Cortex of kidney (tissue), 1 donor: ENCODE results near the gene EEF1AKMT2.
"Not testable (repeated sequence)": the region's sequence is repeated elsewhere in the genome, so short reads cannot be mapped to it uniquely, and the experiment has no call there.

Experiments used
- DNase-seq: peaks from one replicate; lab custom pipeline; 2025; lab: John Stamatoyannopoulos, UW

Gene EEF1AKMT2

DNA sequence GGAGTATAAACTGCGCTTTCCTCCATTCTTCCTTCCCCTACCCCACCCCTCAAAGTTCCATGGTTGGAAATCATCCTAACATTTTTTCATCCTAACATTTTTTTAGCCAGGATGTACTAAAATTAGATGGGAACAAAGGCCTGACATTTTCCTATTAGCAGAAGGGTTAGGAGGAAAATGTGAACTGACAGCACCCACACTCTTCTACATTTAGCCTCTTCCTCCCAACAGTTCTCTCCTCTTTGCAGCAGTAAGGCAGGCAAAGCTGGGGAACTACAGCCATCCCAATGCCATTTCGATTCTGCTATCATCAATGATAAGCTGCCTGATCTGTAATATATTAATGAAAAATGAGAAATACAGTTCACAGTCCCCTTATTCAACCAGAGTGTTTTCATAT lies 36.1 kb downstream of the EEF1AKMT2 start:
- no peak for DNase-seq

DNA sequence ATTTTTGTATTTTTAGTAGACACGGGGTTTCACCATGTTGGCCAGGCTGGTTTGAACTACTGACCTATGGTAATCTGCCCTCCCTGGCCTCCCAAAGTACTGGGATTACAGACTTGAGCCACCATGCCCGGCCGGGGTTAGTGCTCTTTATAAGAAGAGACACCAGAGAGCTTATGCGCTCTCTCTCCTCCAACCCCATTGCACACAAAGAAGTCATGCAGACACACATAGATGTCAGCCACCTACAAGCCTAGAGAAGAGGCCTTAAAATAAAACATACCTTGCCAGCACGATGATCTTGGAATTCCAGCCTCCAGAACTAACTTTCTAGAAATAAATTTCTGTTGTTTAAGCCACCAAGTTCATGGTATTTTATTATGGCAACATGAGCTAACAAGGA lies 37.5 kb downstream of the EEF1AKMT2 start:
- no peak for DNase-seq

DNA sequence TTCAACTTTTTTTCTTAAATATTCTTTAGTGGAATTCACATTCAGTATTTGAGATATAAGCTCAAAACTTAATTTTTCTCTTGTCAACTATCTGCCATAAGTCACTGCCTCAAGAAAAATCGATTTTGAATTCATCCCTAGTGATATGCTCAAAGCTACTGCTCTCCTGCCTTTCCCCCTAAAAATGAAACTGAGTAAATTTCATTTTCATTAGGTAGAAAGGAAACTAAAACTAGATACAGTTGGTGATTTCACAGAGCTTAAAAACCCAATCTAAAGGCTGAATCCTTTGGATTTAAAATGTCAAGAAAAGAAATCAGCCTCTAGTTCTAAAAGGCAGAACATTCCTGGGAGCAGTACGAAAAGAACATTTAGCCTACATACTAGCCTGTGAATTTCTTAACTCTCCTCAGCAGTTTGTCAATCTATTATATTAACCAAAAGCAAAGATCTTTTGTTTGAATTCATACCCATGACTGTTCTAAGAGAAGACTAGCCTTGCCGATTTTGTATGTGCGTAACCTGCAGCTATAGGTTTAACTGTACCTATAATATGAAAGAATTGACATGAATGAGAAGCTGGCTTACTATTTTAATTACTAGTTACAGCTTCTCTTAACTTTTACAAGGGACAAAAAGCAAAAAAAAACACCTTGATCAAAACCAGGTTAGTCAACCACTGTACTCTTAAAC lies 42.6 kb downstream of the EEF1AKMT2 start:
- DNase-seq, result no peak

DNA sequence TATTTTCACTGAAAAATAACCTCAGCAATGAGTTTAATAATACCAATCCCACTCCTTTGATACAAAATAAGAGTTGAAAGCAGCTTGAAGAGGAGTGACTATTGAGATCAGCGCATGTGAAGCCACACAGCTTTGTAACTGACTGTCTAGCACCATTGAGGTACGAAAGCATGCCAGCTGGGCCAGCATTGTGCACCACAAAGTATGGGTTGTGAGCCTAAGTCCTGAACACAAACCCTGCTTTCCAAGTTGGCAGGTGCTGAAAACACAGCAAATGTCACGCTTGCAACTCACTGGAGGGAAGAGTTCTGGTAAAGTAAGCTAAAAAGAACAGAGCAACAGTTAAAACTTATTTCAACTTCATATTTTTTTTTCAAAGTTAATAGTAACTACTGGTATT lies 43.5 kb downstream of the EEF1AKMT2 start:
- DNase-seq, result no peak

DNA sequence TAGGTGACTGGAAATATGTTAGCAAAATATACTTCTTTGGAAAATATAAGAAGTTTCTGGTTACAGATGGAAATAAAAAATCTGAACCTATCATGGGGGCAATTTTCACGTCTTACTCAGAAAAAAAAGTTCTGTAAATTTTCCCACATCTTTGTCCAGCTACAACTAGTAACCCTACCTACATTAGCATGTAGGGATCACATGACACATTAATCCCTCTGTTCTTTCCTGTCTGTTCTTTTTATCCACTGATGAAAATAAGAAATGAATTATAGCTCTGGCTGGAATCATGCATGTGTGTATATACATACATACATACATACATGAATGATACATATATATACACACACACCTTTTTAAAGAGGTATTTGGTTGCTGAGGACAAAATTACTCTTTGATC lies 43.9 kb downstream of the EEF1AKMT2 start:
- DNase-seq, result no peak

DNA sequence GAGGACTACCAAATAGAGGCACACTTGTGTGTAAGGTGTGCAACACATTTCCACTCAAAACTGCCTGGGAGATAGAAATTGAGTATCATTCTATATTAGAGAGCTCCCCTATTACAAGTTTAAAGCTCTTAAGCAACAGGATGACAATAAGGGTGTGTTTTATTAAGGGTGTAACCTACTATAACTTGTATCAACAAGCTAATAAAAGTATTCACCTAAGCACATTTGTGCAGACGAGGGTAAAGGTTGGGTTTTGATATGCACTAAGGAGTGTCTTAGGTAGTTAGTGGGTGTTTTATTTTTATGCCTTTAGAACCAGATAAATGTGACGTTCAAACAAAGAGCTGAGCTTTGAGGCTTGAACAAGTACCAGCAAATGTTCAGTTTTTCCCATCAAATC lies 44.7 kb downstream of the EEF1AKMT2 start:
- no peak for DNase-seq

DNA sequence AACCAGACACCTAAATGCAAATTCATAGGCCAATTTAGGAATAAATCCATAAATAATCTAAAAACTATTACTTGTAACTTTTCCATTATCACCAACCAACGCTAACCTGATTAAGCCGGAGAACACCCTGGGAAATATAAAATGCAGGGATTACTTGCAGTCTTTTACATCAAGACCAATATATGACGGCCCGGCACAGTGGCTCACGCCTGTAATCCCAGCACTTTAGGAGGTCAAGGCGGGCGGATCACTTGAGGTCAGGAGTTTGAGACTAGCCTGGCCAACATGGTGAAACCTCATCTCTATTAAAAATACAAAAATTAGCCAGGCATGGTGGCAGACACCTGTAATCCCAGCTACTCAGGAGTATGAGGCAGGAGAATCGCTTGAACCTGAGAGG lies 45.2 kb downstream of the EEF1AKMT2 start:
- not testable (repeated sequence) for DNase-seq

DNA sequence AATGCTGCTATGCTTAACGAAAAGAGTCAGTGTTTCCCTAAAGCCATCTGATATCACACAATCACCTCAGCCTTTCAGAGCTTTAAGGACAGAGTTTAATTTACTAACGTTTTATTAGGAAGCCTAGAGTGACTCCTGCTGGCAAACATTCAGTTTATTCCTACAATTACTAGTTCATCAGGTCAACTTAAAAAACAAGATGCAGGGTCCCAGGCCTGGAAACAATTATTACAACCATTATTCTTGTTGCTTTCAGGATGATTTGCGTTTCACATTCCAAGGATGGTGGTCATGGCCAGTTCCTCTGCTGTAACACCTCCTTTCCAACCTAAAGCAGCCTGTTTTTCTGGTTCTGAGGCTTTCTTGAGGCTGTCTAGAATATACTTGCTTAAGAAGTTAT lies 46.0 kb downstream of the EEF1AKMT2 start:
- DNase-seq, result no peak

DNA sequence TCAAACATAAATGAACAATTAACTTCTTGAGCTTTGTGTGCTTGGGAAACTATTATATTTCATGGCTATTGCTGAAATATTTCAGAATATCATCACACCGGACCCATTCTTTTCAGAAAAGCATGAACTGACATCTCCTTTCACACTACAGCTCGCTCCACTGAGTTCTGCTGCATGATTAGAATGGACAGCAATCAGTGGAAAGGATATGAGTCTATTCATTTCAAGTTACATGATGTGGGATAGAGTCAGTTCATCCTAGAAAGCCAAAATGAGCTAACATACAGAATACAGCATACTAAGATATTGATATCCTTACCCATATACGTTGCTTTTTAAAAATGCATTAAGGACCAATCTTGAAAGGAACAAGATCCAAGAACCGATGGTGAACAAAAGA lies 46.4 kb downstream of the EEF1AKMT2 start:
- no peak for DNase-seq

DNA sequence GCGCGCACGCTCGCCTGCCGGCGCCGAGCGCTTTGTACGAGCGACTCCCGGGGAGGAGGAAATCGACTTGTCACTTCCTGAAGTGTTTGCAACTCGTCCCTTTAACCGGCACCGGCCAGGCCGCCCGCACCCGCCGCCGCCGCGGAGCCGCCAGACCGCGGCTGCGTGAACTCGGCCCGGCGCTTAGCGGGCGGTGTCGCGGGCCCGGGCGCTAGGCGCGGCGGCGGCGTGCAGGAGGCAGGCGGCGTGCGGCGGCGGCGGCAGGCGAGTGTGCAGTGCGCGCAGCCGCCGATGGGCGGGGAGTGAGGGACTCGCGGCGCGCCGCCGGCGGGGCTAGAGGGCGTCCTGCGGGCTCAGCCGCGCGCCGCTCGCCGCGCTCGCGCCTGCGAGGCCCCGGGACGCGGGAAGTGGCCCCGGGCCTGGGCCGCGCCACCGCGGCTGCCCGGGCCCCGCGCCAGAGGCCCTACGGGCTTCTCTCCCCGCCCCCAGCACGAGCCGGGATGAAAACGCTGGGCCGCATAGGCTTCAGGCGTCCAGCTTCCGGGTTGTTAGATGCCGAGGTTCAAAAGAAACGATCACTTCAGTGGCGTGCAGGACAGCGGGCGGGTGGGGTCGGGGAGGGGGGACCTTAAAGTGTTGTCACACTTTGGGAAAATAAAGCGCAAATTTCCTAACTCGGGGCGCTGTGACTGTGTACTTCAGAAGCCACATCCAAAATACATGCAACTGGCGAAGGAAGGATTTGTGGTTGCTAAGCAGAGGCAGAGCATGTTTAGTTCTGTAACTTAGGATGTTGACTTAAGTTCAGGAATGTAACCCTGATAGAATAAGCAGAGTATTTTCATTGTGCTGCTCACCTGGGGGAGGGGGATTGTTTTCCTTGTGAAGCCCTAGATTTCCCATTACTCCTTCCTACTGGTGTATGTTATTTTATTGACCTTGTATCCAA lies 47.3 kb downstream of the EEF1AKMT2 start, which contains the start of gene FAM53B:
TSS of gene FAM53B (minus strand) at position 277 of the 949 bp plus-strand sequence. CDS start 37,665 bp downstream, outside the sequence.
- DNase-seq, result no peak

DNA sequence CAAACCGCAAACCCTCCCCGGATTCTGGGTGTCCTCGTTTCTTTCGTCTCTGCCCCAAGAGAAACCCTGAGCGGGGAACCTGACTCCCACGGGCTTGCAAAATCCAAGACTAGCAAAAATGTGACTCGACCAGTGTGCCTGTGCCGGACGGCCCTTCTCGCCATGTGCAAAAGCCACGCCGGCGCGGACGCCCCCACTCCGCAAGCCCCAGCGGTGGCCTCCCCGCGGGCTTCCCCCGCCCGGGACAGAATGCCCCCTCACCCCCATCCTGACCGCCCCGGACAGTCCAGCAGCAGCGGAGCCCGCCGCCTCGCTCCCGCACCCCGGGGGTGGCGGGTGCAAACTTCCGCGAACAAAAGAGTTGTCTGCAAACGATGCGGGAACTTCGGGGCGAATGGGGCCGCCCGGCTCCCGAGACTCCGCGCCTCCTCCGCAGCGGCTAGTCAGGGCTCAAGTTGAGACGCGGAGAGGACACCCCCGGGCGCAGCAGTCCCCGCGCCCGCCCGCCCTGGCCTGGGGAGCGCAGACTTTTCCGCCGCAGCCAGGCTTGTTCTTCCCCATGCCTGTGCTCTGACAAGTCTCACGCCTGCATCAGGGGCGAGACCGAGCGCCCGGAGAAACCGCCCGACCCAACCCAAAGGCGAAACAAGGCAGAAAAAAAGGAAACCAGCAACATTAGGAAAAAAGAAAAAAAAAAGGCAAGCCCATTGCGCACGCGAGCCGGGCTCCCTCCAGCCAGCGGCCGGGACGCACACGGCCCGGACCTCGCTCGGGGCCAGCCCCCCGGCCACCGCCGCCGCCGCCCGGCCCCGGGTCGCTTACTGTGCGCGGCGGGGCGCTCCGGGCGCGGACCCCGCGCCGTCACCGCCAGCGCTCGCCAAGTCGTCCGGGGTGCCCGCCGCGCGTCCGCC lies 48.2 kb downstream of the EEF1AKMT2 start:
- no peak for DNase-seq

DNA sequence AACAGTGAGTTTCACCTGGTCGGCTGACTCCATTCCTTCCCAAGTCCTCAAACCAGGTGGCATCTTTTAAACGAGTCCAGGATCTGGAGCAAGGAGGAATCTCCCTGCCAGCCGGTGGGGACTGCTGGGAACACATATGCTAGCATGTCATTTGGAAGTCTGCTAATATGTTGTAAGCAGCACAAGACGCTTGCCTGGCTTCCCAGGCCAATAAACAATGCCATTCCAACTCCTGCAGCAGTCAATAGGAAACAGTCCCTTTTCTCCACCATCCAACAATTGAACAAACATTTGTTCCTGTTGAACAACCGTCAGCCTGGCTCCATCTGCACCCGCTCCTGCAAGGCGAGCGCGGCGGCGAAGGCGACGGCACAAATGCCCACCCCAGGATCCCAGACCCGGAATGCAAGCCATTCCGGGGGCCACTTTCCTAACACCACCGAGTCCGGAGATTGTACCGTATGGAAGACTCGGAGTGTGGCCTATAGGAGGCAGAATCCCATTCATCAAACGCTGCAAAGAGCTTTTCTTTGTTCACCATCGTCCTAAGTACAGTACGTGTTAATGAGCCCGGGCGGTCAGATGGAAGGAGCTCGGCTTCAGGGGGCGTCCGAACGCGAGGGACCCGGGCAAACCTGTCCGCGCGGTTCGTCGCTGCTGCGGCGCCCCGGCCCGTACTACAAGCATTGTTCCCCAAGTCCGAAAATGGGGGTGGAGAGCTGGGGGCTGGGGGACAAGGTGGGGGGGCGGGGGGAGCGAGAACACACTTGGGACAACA lies 49.1 kb downstream of the EEF1AKMT2 start:
- no peak for DNase-seq

DNA sequence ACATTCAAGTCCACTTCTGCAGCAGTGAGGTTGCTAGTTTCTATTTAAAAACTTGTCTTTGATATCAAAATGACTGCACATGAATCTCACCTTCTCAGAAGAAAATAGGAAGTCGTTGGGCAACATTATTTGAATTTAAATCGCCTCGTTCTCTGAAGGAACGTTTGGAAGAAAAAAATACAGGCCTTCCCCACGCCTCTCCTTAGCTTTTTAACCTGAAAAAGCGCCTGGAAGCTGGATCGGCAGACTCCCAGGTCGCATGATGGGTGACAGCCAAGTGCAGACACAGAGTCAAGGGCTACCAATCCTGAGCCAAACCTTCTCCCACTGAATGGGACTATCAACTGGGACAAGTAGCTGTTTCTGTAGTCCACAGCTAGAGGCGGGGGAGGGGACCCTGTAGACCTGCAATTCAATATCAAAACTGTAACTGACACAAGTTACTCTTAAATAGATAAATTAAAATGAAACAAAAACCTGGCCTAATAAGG lies 49.7 kb downstream of the EEF1AKMT2 start:
- no peak for DNase-seq

DNA sequence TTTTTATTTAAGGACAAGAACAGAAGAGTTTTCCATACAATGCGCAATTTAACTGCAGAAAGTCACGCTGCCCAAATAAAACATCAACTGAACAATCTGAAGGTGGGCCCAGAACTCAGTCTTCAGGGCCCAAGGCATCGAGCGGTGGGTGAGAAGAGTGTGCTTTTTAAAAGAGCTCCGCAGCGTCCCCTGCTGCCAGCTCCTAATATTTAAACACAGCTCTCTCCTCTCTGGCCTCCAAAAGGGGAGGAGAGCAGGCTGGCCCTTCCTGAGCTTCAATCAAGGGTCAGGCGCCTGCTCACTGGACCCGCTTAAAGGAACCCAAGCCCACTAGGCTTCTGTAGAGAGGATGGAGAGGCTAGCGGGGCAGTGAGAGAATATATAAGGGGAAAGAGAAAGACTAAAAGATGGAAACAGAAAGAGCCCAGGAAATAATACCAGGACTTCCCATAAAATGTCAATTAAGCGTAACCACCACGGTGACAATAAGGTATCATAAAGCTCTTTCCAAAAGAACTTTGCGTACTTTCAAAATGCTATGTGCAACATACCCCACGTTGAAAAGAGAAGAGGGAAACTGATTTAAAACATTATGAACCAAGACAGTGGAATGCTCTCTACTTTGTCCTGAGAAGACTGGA lies 50.3 kb downstream of the EEF1AKMT2 start:
- no peak for DNase-seq

DNA sequence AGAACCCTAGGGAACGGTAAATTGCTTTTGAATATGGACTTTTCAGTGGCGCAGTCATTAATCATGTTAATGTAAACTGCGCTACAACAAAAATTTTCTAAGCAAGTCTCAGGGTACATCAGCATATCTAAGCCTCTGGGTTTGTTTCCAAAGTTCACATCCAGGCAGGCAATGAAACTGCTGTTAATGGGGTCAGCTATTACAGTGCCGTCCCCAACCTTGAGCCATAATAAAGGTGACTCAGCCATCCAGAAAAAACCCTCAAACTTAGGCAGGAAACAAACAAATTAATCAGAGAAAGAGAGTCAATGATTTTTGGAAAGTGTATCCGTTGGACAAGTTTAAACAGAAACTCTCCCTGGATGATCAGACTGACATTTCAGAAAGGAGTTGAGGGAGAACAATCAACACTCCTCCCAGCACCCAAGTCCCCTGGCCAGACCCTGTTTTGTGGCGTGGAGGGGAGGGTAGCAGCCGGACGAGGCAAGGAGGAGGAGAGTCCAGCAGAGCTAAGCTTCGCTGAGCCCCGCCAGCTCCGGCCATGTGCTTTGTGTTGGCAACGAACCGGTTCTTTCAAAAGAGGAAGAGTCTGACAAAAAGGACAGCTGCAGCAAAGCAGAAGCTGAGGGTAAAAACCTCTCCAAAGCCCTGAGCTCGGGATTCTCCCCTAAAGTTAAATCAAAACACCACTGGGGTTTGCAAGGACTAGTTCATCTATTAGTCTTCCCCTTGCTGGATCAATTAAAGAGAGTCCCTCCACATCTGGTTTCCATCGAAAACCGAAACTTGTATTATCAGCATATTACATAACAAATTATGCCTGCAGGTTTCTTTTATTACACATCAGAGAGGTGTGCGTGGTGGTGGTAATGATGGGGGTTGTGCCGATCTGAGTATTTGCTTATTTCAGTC lies 51.1 kb downstream of the EEF1AKMT2 start:
- no peak for DNase-seq

DNA sequence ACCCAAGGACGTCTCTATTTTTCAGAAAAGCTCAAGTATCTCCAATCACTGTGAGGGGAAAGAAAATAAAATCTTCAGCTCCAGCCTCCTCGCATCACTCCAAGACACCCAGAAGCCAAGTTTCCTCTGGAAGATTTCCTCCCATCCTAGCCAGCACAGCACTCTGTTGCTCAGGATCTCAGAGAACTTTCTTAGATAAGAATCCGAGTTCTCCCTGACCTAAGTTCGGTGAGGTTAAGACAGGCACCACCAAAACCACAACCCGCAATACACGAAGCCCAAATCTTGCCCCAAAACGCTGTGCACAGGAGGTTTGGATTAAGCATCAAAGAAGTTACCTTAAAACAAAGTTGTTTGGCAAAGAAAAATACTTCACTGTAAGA lies 51.7 kb downstream of the EEF1AKMT2 start:
- no peak for DNase-seq

DNA sequence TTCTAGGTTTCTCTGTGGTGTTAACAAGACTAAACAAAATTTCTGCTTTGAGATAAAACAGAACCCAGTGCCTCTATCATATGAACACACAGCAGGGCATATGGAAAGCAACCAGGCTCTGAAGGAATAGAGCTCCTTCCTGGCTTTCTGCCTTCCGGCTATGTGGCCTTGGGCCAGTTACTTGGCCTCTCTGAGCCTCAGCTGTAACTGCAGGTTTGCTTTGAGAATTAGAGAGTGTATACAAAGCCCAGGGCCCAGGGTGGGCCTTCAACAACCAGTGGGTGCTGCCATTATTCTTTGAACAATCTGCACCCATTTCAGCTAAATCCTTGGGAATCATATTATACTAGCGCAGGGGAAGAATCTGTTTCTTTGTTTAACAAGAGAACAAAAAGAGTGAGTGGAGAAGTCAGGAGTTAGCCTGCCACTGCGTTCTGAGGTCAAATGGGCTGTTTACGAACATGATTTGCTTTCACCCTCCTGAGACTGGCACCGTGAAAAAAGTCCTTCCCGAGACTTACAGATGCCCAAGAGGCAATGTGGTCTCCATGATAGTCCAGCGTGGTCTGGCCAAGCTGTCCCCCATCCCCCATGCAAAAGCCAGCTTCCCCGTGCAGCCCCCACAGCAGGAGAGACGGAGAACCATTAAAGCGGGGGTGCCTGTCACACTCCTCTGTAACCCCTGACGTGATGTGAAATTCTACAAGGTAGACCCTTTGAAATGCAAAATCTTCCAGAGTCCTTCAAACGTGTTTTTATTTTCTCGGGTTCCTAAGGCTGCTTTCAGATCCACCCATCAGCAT lies 52.4 kb downstream of the EEF1AKMT2 start:
- no peak for DNase-seq

DNA sequence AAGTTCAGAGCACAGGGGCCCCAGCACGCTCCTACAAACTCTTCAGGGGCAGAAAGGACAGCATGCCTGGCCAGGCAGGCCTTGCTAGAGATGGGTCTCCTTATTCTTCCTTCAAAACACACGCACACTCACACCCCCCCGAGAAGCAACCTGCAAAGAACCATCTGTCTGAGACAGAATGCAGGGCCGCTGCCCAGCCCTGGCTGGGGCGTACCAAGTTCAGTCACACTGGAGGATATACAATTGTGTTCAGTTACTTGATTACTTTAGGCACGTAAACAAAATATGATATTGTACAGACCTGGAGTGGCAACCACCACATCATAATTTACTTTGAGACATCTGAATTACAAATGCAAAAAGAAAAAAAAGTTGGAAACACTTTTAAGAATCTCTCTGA lies 53.2 kb downstream of the EEF1AKMT2 start:
- no peak for DNase-seq

DNA sequence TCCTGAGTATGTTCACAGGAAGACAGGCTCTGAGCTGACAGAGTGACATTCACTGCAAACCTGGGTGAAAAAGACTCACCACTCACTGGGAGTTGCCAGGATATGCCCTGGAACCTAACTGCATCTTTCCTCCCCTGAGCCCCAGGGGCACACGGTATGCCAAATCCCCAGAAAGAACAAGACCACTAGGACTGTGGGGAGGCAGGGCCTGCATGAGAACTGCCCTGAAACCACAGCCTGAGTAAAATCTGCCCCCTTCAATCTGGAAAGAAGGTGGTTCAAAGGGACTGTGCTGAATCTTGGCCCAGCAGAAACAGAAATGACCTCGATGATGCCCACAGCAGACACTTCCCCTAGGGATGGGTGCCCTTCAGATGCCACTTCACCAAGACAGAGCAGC lies 54.0 kb downstream of the EEF1AKMT2 start:
- DNase-seq, result no peak
